Astrocyte of the spinal cord (primary cell): Measurements from ENCODE around the gene COL6A3.
A peak's percentile ranks its signal among the peaks of the same experiment; 100 is the strongest.

Experiments used
- DNase-seq: peaks from one replicate; pipeline ENCODE4 v3.0.0; 2011; ENCODE audit warnings: low read depth, low spot score
- H3K4me3 ChIP-seq: 2 replicates; pipeline ENCODE4 v1.5.1; 2011; ENCODE audit warnings: low read depth, mild to moderate bottlenecking, low read length, moderate library complexity
- in situ Hi-C: cut with HindIII; loops from 2 replicates; pipeline ENCODE4 v1.10.0; 2017; ENCODE audit warnings: low sequenced_read_pairs
- TF ChIP-seq, protein P1 (sequence below): IDR thresholded peaks from 2 replicates; pipeline ENCODE4 v1.5.1; 2012; ENCODE audit warnings: low read depth, mild to moderate bottlenecking, low read length, inconsistent platforms

COL6A3 gene, protein sequence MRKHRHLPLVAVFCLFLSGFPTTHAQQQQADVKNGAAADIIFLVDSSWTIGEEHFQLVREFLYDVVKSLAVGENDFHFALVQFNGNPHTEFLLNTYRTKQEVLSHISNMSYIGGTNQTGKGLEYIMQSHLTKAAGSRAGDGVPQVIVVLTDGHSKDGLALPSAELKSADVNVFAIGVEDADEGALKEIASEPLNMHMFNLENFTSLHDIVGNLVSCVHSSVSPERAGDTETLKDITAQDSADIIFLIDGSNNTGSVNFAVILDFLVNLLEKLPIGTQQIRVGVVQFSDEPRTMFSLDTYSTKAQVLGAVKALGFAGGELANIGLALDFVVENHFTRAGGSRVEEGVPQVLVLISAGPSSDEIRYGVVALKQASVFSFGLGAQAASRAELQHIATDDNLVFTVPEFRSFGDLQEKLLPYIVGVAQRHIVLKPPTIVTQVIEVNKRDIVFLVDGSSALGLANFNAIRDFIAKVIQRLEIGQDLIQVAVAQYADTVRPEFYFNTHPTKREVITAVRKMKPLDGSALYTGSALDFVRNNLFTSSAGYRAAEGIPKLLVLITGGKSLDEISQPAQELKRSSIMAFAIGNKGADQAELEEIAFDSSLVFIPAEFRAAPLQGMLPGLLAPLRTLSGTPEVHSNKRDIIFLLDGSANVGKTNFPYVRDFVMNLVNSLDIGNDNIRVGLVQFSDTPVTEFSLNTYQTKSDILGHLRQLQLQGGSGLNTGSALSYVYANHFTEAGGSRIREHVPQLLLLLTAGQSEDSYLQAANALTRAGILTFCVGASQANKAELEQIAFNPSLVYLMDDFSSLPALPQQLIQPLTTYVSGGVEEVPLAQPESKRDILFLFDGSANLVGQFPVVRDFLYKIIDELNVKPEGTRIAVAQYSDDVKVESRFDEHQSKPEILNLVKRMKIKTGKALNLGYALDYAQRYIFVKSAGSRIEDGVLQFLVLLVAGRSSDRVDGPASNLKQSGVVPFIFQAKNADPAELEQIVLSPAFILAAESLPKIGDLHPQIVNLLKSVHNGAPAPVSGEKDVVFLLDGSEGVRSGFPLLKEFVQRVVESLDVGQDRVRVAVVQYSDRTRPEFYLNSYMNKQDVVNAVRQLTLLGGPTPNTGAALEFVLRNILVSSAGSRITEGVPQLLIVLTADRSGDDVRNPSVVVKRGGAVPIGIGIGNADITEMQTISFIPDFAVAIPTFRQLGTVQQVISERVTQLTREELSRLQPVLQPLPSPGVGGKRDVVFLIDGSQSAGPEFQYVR (N-terminal part only)

DNA sequence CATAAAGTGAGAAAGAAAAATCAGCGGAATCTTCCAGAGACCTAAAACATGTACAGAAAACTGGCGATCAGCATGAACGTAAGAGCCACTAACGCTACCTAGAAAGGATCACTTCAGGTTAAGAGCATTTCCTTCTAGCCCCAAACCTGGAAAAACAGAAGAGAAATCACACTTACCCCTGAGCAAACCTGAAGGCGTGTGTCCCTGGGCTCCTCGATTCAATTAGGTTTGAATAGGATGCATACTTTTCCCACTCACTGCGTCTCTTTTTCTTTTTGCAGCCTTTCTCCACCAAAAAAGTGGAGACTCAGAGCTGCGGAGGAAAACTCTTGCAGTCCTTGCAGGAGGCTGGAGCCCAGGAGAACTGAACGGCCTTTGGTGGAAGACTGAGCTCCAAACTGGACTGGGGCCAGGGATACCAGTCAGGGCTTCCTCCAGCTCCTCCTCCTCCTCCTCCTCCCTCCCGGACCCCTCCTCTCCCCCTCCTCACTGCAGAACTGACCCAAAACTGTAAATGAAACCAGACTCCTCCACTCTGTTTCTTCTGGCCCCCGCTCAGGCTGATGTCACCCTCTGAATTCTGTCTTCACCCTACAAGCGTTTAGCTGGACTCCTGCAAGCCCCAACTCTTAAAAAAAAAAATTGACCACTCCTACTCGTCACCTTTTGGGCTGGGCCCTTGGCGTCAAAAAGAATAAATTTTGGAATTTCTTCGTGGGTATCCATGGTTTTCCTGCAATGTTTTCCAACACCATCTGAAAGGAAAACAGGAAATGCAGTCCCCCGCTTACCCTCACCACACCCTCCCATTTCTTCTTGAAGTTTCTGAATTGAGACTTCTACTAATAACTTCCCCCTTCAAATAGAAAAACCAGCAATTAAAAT lies at the start of gene COL6A3:
COL6A3 (minus strand) TSS at position 388 of the 885 bp plus-strand sequence. CDS start 17,347 bp downstream, outside the sequence.
- DNase-seq, result peak; percentile 92
- TF ChIP-seq, protein P1, sequence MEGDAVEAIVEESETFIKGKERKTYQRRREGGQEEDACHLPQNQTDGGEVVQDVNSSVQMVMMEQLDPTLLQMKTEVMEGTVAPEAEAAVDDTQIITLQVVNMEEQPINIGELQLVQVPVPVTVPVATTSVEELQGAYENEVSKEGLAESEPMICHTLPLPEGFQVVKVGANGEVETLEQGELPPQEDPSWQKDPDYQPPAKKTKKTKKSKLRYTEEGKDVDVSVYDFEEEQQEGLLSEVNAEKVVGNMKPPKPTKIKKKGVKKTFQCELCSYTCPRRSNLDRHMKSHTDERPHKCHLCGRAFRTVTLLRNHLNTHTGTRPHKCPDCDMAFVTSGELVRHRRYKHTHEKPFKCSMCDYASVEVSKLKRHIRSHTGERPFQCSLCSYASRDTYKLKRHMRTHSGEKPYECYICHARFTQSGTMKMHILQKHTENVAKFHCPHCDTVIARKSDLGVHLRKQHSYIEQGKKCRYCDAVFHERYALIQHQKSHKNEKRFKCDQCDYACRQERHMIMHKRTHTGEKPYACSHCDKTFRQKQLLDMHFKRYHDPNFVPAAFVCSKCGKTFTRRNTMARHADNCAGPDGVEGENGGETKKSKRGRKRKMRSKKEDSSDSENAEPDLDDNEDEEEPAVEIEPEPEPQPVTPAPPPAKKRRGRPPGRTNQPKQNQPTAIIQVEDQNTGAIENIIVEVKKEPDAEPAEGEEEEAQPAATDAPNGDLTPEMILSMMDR, result no peak
- in situ Hi-C loops, result no loop called here
- peak within 1 kb of the TSS; percentile 73 for H3K4me3 ChIP-seq

DNA sequence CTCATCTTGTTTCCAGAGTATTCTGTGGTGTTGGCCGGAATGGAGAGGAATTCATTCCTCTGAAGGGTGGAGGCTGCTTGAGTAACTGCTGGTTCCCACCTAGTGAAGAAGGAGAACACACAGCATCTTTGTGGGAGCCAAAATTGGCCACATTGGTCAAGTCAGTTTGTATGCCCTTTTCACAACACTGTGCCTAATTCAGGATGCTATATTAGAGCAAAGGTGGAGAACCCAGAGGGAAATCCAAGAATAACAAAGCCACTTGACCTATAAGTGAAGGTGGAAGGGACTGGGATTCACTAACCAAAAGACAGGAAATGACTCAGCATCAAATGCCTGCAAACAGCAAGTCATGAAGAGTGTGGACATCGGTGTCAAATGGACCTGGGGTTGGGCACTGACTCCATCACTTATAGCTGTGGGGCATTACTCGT lies 45.8 kb upstream of the COL6A3 start:
- H3K4me3 ChIP-seq, result no peak overlapping the region
- in situ Hi-C loops, result no loop called here
- TF ChIP-seq, protein P1, result no peak
- peak; percentile 90 for DNase-seq

DNA sequence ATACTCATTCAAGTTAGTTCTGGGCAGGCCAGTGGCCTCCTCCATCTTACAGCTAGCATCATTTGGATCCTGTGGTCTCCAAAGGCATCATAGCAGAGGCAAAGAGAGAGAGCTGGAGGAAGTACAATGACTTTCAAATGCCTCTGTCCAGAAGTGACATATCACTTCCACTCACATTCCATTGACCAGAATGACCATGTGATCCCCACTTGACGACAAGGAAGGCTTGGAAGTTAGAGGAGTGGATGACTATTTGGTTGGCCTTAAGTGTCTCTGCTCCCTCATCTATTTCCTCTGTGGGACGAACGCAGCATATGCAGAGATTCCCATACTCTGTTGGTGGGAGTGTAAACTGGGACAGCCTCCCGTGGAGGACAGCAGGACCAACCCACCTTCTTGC lies 45.3 kb upstream of the COL6A3 start:
- TF ChIP-seq, protein P1, result no peak
- in situ Hi-C loops, result no loop called here

DNA sequence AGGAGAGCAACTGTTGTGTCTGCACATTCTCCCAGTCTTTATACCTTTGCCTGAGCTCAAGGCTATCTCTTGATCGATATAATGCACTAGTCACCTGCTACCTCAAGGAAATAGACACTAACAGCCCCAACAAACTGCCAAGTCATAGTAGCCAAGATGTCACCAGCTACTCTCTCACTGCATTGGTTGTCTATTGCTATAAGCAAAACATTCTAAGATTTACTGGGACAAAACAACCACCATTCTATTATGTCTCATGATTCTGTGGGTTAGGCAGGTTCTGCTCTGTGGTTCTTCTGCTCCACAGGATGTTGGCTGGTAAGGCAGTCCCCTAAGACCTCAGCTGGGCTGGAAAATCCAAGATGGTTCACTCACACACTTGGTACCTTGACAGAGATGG lies 44.6 kb upstream of the COL6A3 start:
- in situ Hi-C loops, result no loop called here
- DNase-seq, result no peak
- H3K4me3 ChIP-seq, result no peak overlapping the region
- TF ChIP-seq, protein P1, result no peak

More for the DNA sequence above, 45.3 kb upstream of the COL6A3 start:
- DNase-seq, result no peak
- H3K4me3 ChIP-seq, result no peak overlapping the region

DNA sequence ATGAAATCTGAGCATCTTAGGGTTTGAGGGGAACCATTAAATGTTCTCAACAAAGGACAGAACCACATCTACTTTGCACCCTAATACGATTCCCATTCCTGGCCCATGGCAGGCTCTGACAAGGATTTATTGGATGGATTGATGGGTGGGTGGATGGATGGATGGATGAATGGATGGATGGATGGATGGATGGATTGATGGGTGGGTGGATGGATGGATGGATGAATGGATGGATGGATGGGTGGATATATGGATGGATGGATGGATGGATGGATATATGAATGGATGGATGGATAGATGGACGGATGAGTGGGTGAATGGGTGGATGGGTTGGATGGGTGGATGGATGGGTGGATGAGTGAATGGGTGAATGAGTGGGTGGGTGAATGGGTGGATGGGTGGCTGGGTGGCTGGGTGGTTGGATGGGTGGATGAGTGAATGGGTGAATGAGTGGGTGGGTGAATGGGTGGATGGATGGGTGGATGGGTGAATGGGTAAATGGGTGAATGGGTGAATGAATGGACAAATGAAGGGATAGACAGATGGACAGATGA lies 43.5 kb upstream of the COL6A3 start:
- no peak for DNase-seq
- in situ Hi-C loops, result no loop called here
- H3K4me3 ChIP-seq, result no peak overlapping the region
- TF ChIP-seq, protein P1, result no peak
